GM12801 (cell line): Measurements from ENCODE around the gene AMN1.

Experiments
- TF ChIP-seq, protein P1 (sequence below): IDR thresholded peaks from one replicate; pipeline ENCODE4 v1.5.1; 2011; ENCODE audit warnings: control low read depth; ENCODE audit not compliant: insufficient read length; ENCODE audit errors: extremely low read depth

The AMN1 gene

DNA sequence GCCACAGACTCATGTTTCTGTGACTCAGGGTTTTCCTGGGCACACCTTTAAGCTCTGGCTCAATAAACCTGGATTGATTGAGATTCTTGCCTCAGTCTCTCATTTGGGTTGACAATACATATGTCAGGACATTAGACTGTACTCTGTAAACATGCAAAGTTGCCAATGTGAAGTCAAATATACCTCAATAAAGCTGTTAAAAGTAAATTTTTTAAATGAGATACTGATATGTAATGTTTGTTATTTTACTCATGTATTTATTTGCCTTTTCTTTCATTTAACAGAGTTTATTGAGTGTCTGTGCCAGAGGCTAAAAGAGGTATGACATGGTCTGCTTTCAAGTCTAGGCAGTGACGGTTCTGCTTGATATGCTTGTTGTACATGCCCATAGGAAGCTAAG, 73.0 kb downstream of the AMN1 start:
- TF ChIP-seq, protein P1, sequence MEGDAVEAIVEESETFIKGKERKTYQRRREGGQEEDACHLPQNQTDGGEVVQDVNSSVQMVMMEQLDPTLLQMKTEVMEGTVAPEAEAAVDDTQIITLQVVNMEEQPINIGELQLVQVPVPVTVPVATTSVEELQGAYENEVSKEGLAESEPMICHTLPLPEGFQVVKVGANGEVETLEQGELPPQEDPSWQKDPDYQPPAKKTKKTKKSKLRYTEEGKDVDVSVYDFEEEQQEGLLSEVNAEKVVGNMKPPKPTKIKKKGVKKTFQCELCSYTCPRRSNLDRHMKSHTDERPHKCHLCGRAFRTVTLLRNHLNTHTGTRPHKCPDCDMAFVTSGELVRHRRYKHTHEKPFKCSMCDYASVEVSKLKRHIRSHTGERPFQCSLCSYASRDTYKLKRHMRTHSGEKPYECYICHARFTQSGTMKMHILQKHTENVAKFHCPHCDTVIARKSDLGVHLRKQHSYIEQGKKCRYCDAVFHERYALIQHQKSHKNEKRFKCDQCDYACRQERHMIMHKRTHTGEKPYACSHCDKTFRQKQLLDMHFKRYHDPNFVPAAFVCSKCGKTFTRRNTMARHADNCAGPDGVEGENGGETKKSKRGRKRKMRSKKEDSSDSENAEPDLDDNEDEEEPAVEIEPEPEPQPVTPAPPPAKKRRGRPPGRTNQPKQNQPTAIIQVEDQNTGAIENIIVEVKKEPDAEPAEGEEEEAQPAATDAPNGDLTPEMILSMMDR, result no peak

DNA sequence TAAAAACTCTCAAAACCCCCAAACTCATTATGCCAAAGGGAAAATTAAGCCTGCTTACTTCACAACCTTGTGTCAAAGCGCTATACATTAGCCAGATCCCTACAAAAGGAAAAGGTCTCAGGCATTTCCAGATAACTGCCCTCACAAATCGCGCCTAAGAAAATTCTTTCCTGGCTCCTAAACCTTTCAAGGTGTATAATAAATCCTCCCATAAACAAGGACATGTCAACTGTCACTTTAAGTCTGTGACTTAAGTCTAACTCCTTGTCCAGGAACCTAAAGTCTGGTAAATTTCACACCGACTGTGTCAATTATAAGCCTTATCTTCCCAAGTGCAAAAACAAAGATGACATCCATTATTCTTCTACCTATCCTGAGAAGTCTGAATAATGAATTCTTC, 73.6 kb downstream of the AMN1 start:
- TF ChIP-seq, protein P1, result no peak

DNA sequence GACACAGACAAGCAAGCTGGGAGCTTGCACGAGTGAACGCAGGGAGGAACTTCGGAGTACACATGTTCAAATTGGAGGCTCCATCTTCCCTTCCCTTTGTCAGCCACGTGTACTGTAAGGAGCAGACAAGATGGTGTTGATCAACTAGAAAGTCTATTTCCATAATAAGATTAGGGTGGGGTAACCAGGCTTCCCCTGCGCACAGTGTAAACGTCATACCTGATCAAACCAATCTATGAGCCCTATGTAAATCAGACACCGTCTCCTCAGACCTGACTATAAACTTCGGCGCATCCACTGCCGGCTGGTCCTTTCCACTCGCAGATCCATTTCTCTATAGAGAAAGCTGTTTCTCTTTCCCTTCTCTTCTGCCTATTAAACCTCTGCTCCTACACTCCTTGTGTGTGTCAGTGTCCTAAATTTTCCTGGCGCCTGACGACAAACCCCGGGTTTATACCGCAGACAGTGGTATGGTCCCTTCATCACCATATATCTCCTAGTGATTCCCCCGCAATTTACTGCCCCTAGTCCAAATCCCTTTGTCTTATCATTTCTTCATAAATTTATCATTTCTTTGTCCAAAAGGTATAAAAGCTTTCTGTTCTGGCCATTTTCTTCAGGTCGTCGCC, 76.8 kb downstream of the AMN1 start:
- TF ChIP-seq, protein P1, result no peak

DNA sequence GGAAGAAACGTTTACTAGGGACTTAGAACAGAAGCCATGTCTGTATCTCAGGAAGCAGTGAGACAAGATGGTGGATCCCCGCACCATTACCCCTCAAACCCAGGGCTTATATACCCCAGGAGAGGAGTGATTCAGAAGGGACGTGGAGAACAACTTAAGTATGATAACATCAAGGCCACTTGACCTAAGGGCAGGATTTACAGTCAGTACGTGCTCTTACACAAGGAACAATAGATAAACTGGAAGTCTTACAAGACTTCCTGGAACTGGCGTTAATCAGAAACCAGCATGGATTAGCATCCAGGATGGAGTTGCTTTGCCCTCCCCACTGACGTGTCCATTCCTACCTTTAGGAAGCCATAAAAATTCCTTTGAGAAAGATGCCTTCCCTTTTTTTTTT, 77.9 kb downstream of the AMN1 start:
- TF ChIP-seq, protein P1, result no peak

DNA sequence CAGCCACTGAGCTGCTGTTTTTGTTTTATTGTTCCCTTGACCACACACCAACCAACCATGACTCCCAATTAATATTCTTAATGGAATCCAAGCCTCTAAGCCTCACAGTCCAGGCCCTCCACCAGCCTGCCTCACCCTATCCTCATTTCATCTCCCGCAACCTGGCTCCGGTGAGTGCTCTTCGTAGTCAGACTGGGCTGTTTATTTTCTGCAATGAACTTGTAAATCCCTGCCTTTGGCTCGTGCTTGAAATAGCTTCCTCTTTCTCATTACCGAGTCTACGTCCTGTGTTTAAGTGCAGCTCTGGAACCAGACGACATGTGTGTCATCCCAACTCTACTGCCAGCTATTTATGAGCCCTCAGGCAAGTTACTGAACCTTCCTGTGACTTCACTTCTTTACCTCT, 81.7 kb downstream of the AMN1 start:
- TF ChIP-seq, protein P1, result no peak

DNA sequence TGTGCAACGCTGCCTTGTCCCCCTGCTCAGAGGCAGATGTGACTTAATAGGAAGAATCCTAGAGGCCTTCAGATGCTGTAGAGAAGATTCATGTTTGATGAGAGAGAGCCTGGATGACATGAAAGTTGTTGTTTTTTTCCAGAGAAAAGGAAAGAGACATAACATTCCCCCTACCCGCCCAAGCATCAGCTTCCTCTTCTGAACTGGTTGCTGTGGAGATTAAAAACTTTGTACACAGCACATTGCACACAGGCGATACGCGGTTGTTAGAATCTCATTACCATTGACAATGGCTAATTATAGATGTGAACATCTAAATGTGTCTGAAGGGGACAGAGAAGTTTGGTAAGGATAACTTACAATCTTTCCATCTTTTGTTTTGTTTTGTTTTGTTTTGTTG, 82.9 kb downstream of the AMN1 start:
- TF ChIP-seq, protein P1, result no peak

DNA sequence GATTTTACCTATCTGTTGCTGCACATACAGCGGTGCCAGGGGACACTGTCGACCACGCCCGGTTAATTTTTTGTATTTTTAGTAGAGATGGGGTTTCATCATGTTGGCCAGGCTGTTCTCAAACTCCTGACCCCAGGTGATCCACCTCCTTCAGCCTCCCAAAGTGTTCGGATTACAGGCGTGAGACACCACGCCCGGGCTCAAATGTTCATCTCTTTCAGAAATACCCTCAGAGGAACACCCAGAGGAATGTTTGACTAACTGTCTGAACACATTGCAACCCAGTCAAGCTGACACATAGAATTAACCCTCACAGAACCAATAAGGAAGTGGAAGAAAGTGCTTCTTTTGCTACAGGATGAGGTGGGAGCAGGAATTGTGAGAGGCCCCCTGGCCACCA, 84.3 kb downstream of the AMN1 start:
- TF ChIP-seq, protein P1, result no peak

DNA sequence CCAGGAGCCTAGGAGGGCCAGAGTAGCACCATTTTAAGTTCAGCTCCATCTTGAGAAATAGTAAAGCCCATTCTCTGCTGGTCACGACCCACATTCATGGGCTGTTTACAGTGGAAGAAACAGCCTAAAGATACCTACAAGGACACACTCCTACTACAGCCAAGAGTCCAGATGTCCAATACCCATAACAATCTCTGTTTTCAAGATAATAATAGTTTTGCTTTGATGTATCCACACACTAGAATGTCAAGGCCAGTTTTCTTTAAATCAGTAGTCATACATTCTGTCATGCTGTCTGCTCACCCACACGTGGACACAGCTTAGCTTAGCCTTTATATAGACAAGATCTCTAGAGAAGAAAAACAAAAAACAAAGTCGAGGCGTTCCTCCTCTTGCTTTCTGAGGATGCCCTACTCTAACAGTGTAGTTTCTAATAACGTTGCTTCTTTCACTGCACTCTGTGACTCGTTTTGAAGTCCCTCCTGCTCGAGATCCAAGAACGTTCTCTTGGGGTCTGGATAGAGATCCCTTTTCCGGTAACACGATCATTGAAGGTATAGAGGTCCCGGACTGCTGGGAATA, 87.2 kb downstream of the AMN1 start:
- TF ChIP-seq, protein P1, result no peak
